ENCODE measurements around the gene SLC37A2.

DNA sequence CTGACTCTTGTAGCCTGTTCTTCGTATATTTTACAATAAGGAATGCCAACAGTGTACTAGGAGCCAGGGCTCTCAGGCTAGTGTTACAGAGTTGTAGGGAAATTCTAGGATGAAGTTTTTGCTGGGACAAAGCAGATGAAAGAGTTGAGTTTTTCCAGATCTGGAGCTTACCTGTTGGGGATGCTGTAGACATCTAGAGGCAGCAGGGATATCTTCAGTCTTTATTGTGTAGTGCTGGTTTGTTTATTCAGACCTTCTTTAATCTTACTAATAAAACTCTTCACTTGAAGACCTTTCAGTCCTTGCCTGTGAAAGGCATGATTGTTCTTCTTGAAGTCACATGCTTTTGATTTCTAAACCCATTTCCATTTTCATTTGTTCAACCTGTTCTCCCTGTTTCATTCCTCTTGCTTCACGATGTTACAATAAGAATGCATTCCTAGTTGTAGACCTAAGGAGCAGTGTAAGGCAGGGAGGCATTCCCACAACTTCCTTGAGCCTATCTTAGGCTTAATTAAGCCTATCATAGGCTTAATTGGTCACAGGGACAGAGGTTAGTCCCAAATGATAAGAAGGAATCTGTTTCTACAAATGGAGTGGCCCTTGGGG, 7.9 kb upstream of the SLC37A2 start:
- TF ChIP-seq, protein P1, sequence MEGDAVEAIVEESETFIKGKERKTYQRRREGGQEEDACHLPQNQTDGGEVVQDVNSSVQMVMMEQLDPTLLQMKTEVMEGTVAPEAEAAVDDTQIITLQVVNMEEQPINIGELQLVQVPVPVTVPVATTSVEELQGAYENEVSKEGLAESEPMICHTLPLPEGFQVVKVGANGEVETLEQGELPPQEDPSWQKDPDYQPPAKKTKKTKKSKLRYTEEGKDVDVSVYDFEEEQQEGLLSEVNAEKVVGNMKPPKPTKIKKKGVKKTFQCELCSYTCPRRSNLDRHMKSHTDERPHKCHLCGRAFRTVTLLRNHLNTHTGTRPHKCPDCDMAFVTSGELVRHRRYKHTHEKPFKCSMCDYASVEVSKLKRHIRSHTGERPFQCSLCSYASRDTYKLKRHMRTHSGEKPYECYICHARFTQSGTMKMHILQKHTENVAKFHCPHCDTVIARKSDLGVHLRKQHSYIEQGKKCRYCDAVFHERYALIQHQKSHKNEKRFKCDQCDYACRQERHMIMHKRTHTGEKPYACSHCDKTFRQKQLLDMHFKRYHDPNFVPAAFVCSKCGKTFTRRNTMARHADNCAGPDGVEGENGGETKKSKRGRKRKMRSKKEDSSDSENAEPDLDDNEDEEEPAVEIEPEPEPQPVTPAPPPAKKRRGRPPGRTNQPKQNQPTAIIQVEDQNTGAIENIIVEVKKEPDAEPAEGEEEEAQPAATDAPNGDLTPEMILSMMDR (optimal IDR thresholded peaks at IDR 0.05 in 1 of 3, IDR thresholded peaks at IDR 0.05 in 1 of 3, conservative IDR thresholded peaks at IDR 0.05 in 1 of 3; ENCODE audit: extremely low read depth in 1 of 3, insufficient read depth in 2 of 3, low read length in 3 of 3), result no peak
- no peak for TF ChIP-seq EZH2 (IDR thresholded peaks at IDR 0.05; ENCODE audit: low read length)

Measured in keratinocyte (primary cell).